Upper lobe of right lung (tissue), 1 donor: Measurements from ENCODE around the gene PCSK1. TPM values are rescaled to one million over a fixed set of nuclear protein-coding genes. Genes with fewer than 3 reads are reported as not detected.

Experiments used
- ATAC-seq: fragments of 200-7000 bp; cut with Tn5 transposase; one replicate; pipeline ENCODE4 v1.9.1; 2020; ENCODE audit warnings: mild to moderate bottlenecking, moderate library complexity
- DNase-seq: peaks from one replicate; pipeline ENCODE4 v3.0.0-alpha.2; 2020
- H3K27ac ChIP-seq: fragments of 200-600 bp; one replicate; pipeline ENCODE4 v1.8.0; 2022
- H3K27me3 ChIP-seq: fragments of 200-600 bp; one replicate; pipeline ENCODE4 v1.8.0; 2022; ENCODE audit warnings: mild to moderate bottlenecking
- H3K36me3 ChIP-seq: fragments of 200-600 bp; one replicate; pipeline ENCODE4 v1.8.0; 2022
- H3K4me1 ChIP-seq: fragments of 200-600 bp; one replicate; pipeline ENCODE4 v1.8.0; 2022
- H3K4me3 ChIP-seq: fragments of 200-600 bp; one replicate; pipeline ENCODE4 v1.8.0; 2022; ENCODE audit warnings: mild to moderate bottlenecking
- H3K9me3 ChIP-seq: fragments of 200-600 bp; one replicate; pipeline ENCODE4 v1.8.0; 2022
- CTCF ChIP-seq: fragments of 200-600 bp; IDR thresholded peaks from one replicate; pipeline ENCODE4 v1.8.0; 2022; ENCODE audit warnings: antibody characterized with exemption
- intact Hi-C: fragments of 100-400 bp; cut with DNase I; formaldehyde crosslinking; loops from one replicate; pipeline ENCODE4 v1.11.0; 2022
- total RNA-seq: library from RNA; stranded (reverse); fragmentation: NEBNext Ultra II Directional; extraction: Animal tissue kit (Norgen Biotek cat#: 25700); gene quantifications from one replicate; pipeline ENCODE4 v1.2.1, GENCODE V29; 2021
- donor health status: DM: no; HTN: yes; CAD: no; lungs with severe emphysema.

PCSK1 gene
- total RNA-seq, 1 donor from 2014 or later = not detected

GRCh38 chr5:96350678-96351077, 82.4 kb downstream of the PCSK1 start:
- Histone ChIP-seq H3K27ac (no peak overlapping the region), H3K27me3 (no peaks in the 10 kb centered on the region), H3K36me3 (no peaks in the 10 kb centered on the region), H3K4me3 (no peak overlapping the region), H3K4me1 (no peaks in the 10 kb centered on the region), H3K9me3 (no peaks in the 10 kb centered on the region)
- DNase-seq (no peak), ATAC-seq (no peak)
- TF ChIP-seq CTCF = no peak
- intact Hi-C loops = no loop called here

GRCh38 chr5:96348536-96348935, 84.5 kb downstream of the PCSK1 start:
- Histone ChIP-seq H3K9me3 (no peaks in the 10 kb centered on the region), H3K27me3 (no peaks in the 10 kb centered on the region), H3K4me3 (no peak overlapping the region), H3K27ac (no peak overlapping the region), H3K4me1 (no peaks in the 10 kb centered on the region), H3K36me3 (no peaks in the 10 kb centered on the region)
- intact Hi-C loops = loop anchor here (10.0 kb wide), 1 partner anchor 256 kb away; no protein-coding TSS in a partner anchor
- TF ChIP-seq CTCF = no peak
- ATAC-seq (no peak), DNase-seq (no peak)

GRCh38 chr5:96347502-96348292, 85.4 kb downstream of the PCSK1 start:
- no peak overlapping the region for H3K27ac ChIP-seq
- H3K9me3 ChIP-seq = no peaks in the 10 kb centered on the region
- H3K27me3 ChIP-seq = no peaks in the 10 kb centered on the region
- no peaks in the 10 kb centered on the region for H3K36me3 ChIP-seq
- intact Hi-C loops = loop anchor here (10.0 kb wide), 1 partner anchor 257 kb away; no protein-coding TSS in a partner anchor
- H3K4me1 ChIP-seq = no peaks in the 10 kb centered on the region
- DNase-seq = no peak
- no peak for ATAC-seq
- no peak overlapping the region for H3K4me3 ChIP-seq
- no peak for TF ChIP-seq CTCF

GRCh38 chr5:96344678-96345577, 88.1 kb downstream of the PCSK1 start:
- no peak overlapping the region for H3K27ac ChIP-seq
- no peaks in the 10 kb centered on the region for H3K27me3 ChIP-seq
- peak; percentile 93 for ATAC-seq
- TF ChIP-seq CTCF = peak; percentile 60
- H3K4me3 ChIP-seq = no peak overlapping the region
- H3K36me3 ChIP-seq = no peaks in the 10 kb centered on the region
- DNase-seq = no peak
- no peaks in the 10 kb centered on the region for H3K4me1 ChIP-seq
- no peaks in the 10 kb centered on the region for H3K9me3 ChIP-seq
- intact Hi-C loops = loop anchor here (10.0 kb wide), 1 partner anchor 260 kb away; no protein-coding TSS in a partner anchor

GRCh38 chr5:96343094-96343493, 90.0 kb downstream of the PCSK1 start:
- Histone ChIP-seq H3K9me3 (no peaks in the 10 kb centered on the region), H3K27ac (no peak overlapping the region), H3K36me3 (no peaks in the 10 kb centered on the region), H3K27me3 (no peaks in the 10 kb centered on the region), H3K4me3 (no peak overlapping the region), H3K4me1 (peaks cover 6% of the 10 kb centered on the region)
- ATAC-seq = no peak
- intact Hi-C loops = loop anchor here (10.0 kb wide), 1 partner anchor 262 kb away; no protein-coding TSS in a partner anchor
- no peak for TF ChIP-seq CTCF
- no peak for DNase-seq
